ENCODE data around the gene RSPH1.

Gene RSPH1

DNA sequence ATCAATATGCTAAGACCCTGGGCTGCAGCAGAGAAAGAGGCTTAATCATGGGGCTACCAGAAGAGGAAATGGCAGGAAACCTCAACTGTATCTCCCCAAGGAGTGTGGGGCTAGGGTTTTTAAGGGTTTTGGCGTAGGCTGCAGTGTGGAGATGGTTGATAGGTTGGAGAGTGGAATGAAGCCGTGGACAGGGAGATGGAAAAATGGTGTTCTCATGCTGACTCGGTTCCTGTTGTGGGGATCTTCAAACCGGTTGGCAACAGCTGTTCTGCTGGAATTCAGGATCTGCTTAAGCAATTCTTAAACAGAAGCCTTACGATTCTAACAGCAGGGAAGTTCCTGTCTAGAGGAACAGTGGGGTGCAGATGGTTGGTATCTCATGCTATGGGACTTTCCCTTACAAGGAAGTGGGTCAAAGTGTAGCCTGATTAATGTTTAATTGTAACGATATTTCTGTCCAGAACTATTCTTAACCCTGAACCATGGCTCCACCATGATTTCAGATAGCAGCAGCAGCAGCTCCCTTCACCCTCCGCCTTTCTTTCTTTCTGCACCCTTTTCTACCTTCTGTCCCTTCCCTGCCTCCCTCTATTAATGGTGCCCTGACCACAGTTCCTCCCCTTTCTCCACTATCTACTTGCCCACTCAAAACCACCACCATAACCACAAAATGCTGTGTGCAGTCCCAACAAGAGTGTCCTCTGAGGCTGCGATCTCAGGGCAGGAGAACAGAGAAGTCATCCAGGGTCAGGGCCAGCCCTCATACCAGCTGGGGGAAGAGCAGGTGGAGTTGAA lies 30.8 kb downstream of the RSPH1 start:
- TF ChIP-seq ZNF274 (IDR thresholded peaks at IDR 0.05; ENCODE audit: low read depth, low read length), result no peak
- H3K4me3 ChIP-seq (ENCODE audit: low read length), result peak overlapping the region; percentile 46; the same call in 1 of the 2 replicates

DNA sequence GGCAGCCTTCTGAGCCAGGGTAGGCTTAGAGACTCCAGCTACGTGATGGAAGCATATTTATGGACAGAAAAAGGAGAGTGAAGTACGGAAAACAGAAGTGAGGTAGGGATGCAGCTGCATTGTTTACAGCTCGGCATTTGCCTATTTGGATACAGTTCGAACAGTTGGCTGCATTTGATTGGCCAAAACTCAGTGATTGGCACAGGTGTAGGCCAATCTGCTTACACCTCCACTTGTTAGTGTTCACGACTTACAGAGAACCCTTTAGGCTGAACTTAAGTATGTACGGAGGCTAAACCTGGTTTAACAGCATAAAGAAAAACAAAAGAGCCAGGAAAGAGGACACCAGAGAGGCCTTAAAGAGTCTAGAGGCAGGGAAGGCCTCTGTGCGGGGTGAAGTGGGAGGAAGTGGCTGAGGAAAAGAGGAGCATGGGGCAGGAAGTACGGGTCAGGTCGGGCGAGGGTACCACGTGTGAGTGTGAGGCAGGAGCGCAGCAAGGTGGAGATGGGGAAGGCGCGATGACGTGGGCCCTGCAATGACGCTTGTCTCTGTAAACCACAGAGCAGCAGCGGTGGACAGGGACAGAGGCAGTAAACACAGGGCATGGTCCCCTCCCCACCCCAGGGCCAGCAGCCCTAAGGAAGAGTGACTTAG lies 32.0 kb downstream of the RSPH1 start:
- TF ChIP-seq ZNF274 (IDR thresholded peaks at IDR 0.05; ENCODE audit: low read depth, low read length), result no peak
- no peak overlapping the region; the same call in 1 of the 2 replicates for H3K4me3 ChIP-seq (ENCODE audit: low read length)

DNA sequence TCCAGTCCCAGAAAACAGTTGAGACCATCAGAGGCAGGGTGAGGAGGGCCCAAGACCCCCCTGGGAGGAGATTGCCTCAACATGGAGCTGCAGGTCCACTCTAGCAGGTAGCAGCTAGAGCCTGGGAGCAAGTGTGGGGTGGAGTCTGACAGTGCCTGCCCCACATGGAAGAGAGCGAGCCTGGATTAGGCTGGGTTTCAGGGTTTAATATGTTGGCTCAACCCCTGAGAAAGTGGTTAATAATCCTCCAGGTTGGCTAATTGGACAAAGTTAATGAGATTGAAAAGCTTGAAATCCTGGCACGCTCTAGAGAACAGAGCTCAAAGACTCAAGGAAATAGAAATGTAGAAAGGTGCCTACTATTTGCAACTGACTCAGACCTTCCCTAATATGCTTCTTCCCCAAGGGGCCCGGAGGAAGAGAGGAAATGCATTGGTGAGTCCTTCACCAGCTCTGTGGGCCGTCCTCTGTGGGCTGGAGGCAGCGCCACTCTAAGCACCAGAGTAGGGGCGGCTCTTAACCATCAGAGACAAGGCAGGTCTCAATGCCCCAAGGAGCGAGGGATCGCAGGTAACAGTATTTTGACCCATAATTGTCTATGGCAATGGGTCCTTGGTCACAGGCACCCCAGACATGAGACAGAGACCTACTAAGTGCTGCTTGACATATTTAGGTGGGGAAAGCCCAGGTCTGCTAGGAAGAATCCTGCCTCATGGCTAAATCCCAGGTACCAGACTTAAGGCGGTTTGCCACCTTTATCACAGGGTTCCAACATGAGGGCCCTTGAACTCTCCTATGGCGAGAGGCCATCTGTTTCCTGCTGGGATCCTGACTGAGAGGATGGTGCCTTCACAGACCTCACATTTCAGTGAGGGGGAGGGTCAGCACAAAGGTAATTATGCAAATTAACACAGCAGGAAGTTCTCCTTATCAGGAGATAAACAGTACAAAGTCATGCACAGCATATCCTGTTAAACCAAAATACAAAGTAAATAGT lies 33.8 kb downstream of the RSPH1 start:
- H3K4me3 ChIP-seq (ENCODE audit: low read length), result peak overlapping the region; percentile 5; the same call in 1 of the 2 replicates
- no peak for TF ChIP-seq ZNF274 (IDR thresholded peaks at IDR 0.05; ENCODE audit: low read depth, low read length)

DNA sequence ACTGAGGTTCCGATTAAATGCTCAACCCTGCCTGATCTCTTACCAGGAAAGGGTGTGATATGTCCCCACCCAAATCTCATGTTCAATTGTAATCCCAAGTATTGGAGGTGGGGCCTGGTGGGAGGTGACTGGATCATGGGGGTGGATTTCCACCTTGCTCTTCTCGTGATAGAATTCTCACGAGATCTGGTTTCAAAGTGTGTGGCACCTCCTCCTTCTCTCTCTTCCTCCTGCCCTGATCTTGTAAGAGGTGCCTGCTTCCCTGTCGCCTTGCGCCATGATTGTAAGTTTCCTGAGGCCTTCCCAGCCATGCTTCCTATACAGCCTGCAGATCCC lies 34.9 kb downstream of the RSPH1 start:
- H3K4me3 ChIP-seq (ENCODE audit: low read length), result no peak overlapping the region; the same call in 1 of the 2 replicates
- no peak for TF ChIP-seq ZNF274 (IDR thresholded peaks at IDR 0.05; ENCODE audit: low read depth, low read length)

DNA sequence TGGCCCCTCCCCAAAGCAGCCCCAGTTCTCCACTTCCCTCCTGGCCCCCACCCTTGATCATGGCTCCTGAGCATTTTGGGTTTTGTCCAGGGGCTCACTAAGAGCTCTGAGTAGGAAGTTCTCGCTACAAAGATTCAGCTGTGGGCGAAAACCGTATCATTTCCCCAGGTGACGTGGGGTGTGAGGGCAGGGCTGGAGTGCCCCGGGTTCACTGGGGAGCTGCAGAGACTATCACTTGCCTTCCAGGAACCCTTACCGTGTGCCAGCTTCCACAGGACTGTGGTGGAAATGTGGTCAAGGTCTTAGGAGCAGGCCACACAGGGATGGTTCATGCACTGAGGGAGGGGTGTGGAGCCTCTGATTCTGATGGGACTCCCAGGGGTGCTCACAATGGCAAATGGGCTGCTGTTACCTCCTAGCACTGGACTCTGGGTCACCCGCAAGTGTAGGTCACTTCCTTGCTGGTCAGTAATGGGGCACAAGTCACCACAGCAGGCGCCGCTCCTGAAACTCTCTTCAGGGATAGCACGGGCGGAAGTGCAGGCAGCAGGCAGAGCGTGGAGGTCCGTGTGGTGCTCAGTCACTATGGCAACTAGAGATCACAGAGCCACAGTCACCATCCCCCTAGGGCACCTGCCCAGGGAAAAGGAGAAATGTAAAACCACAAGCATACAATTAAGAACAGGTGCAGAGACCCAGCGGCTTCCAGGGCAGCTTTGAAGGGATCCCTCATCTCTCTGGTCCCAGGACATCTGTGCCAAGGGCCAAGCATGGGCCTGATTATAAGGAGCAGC lies 35.4 kb downstream of the RSPH1 start:
- no peak for TF ChIP-seq ZNF274 (IDR thresholded peaks at IDR 0.05; ENCODE audit: low read depth, low read length)
- H3K4me3 ChIP-seq (ENCODE audit: low read length), result no peak overlapping the region; the same call in 1 of the 2 replicates

DNA sequence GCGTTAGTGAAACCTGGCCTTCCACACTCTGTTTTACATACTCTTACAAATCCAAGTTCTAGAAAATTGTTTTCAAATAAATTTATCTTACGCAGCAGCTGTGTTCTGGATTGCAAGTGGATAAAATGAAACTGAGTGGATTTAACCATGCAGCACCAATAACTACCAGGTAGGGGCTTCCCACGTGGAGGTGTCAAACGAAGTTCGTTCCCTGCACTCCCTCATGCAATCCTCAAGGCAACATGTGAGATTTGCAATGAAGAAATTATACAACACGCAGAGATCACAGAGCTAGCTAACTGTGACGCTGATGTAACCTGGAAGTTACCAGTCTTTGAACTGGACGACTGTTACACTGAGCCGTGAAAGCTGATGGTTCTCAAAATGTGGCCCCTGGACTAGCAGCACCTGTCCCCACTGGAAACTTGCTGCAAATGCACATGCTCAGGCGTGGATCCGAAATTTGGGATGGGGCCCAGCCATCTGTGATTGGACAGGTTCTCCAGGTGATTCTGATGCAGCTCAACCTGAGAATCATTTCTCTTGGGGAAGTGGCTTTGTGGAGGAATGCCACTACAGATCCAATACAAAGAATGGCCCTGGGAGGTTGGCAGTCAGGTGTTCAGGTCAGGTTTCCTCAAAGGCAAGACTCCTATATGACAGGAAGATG lies 36.3 kb downstream of the RSPH1 start:
- no peak for TF ChIP-seq ZNF274 (IDR thresholded peaks at IDR 0.05; ENCODE audit: low read depth, low read length)
- no peak overlapping the region for H3K4me3 ChIP-seq (ENCODE audit: low read length)

DNA sequence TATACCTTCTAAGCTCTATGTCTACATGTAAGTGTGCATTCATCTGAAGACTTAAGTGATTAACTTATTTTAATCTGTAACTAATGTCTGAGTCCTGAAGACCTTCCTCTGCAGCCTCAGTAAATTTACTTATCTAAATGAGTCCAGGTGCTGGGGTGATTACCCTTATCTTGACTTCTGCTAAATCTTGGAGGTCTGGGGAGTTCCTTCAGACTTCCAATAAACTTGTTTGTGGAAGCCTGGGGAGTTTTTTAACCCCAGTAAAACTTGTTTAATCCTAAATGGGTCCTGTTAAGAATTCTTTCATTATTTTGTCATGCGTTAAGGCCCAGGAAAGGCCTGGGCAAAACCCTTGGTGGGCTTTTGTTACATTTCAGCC lies 37.0 kb downstream of the RSPH1 start:
- no peak for TF ChIP-seq ZNF274 (IDR thresholded peaks at IDR 0.05; ENCODE audit: low read depth, low read length)

DNA sequence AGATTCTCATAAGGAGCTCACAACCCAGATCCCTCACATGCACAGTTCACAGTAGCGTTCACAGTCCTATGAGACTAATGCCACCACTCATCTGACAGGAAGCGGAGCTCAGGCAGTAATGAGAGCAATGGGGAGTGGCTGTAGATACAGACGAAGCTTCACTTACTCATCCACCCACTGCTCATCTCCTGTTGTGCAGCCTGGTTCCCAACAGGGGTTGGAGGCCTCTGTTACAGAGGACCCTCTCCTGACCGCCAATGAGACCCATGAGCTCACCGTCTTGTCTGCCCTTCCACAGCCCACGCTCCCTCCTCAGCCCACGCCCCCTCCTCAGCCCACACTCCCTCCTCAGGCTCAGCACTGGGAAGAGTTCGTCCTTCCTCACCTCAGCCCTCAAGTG lies 39.6 kb downstream of the RSPH1 start:
- no peak for TF ChIP-seq ZNF274 (IDR thresholded peaks at IDR 0.05; ENCODE audit: low read depth, low read length)
- H3K4me3 ChIP-seq (ENCODE audit: low read length), result no peak overlapping the region

More for the DNA sequence above, 37.0 kb downstream of the RSPH1 start:
- no peak overlapping the region for H3K4me3 ChIP-seq (ENCODE audit: low read length)

DNA sequence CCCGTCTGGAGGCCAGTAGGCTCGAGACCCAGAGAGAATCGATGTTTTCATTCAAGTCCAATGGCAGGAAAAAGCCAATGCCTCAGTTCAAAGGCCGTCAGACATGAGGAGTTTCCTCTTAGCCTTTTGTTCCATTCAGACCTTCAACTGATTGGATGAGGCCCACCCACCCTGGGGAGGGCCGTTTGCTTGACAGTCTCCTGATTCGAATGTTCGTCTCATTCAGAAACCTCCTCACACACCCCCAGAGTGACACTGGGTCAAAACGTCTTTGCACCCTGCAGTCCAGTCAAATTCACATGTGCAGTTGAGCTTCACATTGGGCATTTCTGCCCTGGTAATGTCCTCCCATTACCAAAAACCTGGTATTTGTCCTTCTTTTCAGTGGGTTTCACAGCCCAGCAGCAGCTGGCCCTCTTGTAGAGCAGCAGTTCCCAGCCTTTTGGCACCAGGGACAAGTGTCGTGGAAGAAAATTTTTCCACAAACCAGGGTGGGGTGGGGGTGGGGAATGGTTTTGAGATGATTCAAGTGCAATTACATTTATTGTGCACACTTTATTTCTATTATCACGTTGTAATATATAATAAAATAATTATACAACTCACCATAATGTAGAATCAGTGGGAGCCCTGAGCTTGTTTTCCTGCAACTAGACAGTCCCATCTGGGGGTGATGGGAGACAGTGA lies 40.1 kb downstream of the RSPH1 start:
- no peak for TF ChIP-seq ZNF274 (IDR thresholded peaks at IDR 0.05; ENCODE audit: low read depth, low read length)
- no peak overlapping the region for H3K4me3 ChIP-seq (ENCODE audit: low read length)

DNA sequence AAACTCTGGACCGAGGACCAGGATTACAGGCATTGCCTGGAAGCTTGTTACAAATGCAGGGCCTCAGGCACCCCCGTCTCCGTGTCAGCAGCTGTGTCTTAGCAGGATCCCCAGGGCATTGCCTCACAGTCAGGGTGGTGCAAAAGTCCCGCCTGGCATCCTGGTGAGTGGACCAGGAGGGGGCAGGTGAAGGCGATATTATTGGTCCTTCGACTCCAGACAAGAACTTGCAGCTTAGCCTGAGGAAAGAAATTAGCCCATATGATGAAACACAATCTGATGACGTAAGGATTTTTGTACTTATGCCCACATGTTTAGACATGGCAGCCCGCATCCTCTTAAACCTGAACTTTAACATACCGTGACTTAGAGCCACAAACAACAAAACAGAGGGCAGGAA lies 40.8 kb downstream of the RSPH1 start:
- no peak for TF ChIP-seq ZNF274 (IDR thresholded peaks at IDR 0.05; ENCODE audit: low read depth, low read length)
- H3K4me3 ChIP-seq (ENCODE audit: low read length), result no peak overlapping the region

DNA sequence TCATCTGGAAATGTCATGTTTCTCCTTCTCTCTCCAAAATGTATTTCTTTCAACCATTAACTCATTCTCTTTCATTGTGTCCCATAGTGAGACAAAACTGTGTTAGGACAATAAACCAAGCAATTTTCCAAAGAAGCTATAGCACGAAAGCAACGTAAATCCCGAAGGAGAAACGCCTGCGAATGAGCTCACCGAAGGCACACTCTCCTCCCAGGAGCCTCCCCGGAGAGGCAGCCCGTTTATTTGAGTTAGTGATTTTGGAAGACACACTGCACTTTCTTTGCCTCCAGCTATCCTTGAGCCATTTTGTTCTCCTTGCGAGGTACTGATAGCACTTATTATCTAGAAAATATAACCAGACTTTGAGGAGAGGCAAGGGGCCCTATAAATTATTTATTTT lies 41.2 kb downstream of the RSPH1 start:
- no peak overlapping the region for H3K4me3 ChIP-seq (ENCODE audit: low read length)
- TF ChIP-seq ZNF274 (IDR thresholded peaks at IDR 0.05; ENCODE audit: low read depth, low read length), result no peak

DNA sequence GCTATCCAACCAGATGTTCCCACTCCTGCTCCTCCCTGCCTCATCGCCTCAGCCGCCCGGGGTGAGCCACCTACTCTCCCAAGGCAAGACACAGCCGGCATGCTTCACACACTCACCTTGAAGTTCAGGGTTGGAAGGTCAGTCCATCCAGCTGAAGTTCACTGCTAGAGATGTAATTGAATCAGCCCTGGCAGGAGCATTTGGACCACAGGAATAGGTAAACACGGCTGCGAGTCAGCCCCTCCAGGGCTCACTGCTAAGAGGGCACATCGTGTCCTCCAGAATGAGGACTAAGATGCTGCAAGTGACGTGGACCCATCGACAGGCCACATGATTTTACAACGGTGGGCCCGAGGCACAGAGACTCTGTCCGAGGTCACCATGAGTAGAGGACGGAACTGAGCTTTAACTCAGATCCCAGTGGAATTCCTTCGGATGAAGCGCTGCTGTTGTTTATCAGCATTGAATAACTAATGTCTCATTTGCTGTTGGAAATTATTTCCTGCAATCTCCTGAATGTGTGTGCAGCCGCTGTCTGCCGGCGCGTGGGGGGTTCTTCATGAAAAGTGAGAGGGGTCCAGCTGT lies 41.9 kb downstream of the RSPH1 start:
- TF ChIP-seq ZNF274 (IDR thresholded peaks at IDR 0.05; ENCODE audit: low read depth, low read length), result no peak
- no peak overlapping the region for H3K4me3 ChIP-seq (ENCODE audit: low read length)
